Neural progenitor cell (in vitro differentiated cells): ENCODE data around the gene MATCAP1.

Experiments used
- EZH2 ChIP-seq: fragments of 200-600 bp; sonication (generic); IDR thresholded peaks from 2 replicates; pipeline ENCODE4 v1.6.1; 2017; ENCODE audit warnings: antibody characterized with exemption, mild to moderate bottlenecking, moderate library complexity
- TF ChIP-seq, protein P1 (sequence below): fragments of 200-600 bp; sonication (generic); IDR thresholded peaks from 2 replicates; pipeline ENCODE4 v1.5.1; 2017; ENCODE audit warnings: antibody characterized with exemption, mild to moderate bottlenecking

DNA sequence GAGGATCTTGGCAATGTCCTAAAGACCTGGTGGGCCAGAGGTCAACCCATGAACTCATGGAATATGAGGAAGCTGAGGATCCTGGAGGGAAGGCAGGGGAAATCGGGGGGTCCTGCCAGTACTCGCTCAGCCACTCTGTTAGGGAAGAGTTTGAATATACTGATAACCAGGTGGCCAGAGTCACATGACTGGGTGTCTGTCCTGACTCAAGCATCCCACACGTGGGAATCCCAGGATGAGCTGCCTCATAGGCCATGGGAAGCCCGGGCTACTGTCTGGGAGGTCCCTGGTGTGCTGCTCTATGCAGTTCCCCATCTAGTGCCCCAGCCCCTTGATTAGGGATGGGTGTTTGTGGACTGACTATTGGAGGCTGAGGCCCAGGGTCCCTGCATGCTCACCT is 4.6 kb upstream of the MATCAP1 start:
- TF ChIP-seq, protein P1, sequence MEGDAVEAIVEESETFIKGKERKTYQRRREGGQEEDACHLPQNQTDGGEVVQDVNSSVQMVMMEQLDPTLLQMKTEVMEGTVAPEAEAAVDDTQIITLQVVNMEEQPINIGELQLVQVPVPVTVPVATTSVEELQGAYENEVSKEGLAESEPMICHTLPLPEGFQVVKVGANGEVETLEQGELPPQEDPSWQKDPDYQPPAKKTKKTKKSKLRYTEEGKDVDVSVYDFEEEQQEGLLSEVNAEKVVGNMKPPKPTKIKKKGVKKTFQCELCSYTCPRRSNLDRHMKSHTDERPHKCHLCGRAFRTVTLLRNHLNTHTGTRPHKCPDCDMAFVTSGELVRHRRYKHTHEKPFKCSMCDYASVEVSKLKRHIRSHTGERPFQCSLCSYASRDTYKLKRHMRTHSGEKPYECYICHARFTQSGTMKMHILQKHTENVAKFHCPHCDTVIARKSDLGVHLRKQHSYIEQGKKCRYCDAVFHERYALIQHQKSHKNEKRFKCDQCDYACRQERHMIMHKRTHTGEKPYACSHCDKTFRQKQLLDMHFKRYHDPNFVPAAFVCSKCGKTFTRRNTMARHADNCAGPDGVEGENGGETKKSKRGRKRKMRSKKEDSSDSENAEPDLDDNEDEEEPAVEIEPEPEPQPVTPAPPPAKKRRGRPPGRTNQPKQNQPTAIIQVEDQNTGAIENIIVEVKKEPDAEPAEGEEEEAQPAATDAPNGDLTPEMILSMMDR = no peak
- no peak for TF ChIP-seq EZH2
